Spleen (tissue), 11 donors: ENCODE measurements around the gene MFAP2. TPM values are rescaled to one million over a fixed set of nuclear protein-coding genes. Genes with fewer than 3 reads are reported as not detected.

Source experiments
- DNase-seq: peaks from one replicate; pipeline ENCODE4 v3.0.0-alpha.2; 2020
- H3K27ac ChIP-seq, 8 donors: fragments of 200-600 bp; sonication (generic) in 7 of 8; 1 replicate in 4 of 8; 2 replicates in 4 of 8; pipeline versions ENCODE4 v1.5.0 to v1.8.0; 2016 to 2021; ENCODE audit warnings: inconsistent platforms in 4 of 8, mild to moderate bottlenecking in 4 of 8, moderate library complexity in 1 of 8
- H3K27me3 ChIP-seq, 7 donors: fragments of 200-600 bp; sonication (generic) in 6 of 7; replicated peaks in 1 of 7; 1 replicate in 4 of 7; 2 replicates in 3 of 7; pipeline versions ENCODE4 v1.5.0 to v1.8.0; 2016 to 2021; ENCODE audit warnings: inconsistent platforms in 3 of 7, mild to moderate bottlenecking in 1 of 7
- H3K36me3 ChIP-seq, 6 donors: fragments of 200-600 bp; sonication (generic) in 5 of 6; 1 replicate in 4 of 6; 2 replicates in 2 of 6; pipeline versions ENCODE4 v1.5.0 to v1.8.0; 2016 to 2021; ENCODE audit warnings: inconsistent platforms in 2 of 6
- H3K4me1 ChIP-seq, 6 donors: fragments of 200-600 bp; sonication (generic) in 5 of 6; 1 replicate in 3 of 6; 2 replicates in 3 of 6; pipeline versions ENCODE4 v1.5.0 to v1.8.0; 2016 to 2021; ENCODE audit warnings: inconsistent platforms in 3 of 6
- H3K4me3 ChIP-seq, 8 donors: fragments of 200-600 bp; sonication (generic) in 7 of 8; 1 replicate in 4 of 8; 2 replicates in 4 of 8; pipeline versions ENCODE4 v1.5.0 to v1.8.0; 2016 to 2021; ENCODE audit warnings: inconsistent platforms in 4 of 8, mild to moderate bottlenecking in 4 of 8, moderate library complexity in 2 of 8
- H3K9me3 ChIP-seq, 8 donors: fragments of 200-600 bp; sonication (generic) in 7 of 8; 1 replicate in 4 of 8; 2 replicates in 4 of 8; pipeline versions ENCODE4 v1.5.0 to v1.8.0; 2016 to 2021; ENCODE audit warnings: inconsistent platforms in 4 of 8
- POLR2A ChIP-seq, 3 donors: fragments of 450-650 bp; IDR thresholded peaks; one replicate each; pipeline ENCODE4 v1.5.1; 2017; ENCODE audit warnings: antibody characterized with exemption in 3 of 3, mild to moderate bottlenecking in 1 of 3
- POLR2AphosphoS5 ChIP-seq, 3 donors: sonication (generic); formaldehyde crosslinking; IDR thresholded peaks; one replicate each; pipeline ENCODE4 v1.5.1; 2017; ENCODE audit warnings: antibody characterized with exemption in 3 of 3
- WGBS, 5 donors: extraction: QIAGEN DNeasy Blood & Tissue Kit in 3 of 5; methylation state at CpG; one replicate each; pipeline versions ENCODE4 v1.1.5 to v1.1.7; 2013 to 2018; 5-methylcytosine and 5-hydroxymethylcytosine counted together
- intact Hi-C: fragments of 100-400 bp; cut with DNase I; formaldehyde crosslinking; loops from one replicate; pipeline ENCODE4 v1.15.0; 2023; ENCODE audit warnings: low total_unique reads
- polyA plus RNA-seq, 3 donors: library from polyadenylated mRNA; stranded (reverse); fragments of 200-250 nt; gene quantifications; one replicate each; pipeline ENCODE4 v1.2.1, GENCODE V29; 2013
- total RNA-seq, 7 donors: library from RNA; depleted of rRNA in 3 of 7; stranded (reverse); fragments of >200 nt in 3 of 7; fragmentation: NEBNext Ultra II Directional in 4 of 7; extraction: Animal tissue kit (Norgen Biotek cat#: 25700) in 4 of 7; gene quantifications; one replicate each; pipeline versions ENCODE4 v1.1.0 to v1.2.1, GENCODE V29; 2016 to 2021
- TF ChIP-seq, protein P1 (sequence below), 11 experiments: fragments of 200-600 bp in 7 of 11; fragments of 450-650 bp in 4 of 11; sonication (generic) in 4 of 11; IDR thresholded peaks in 8 of 11; conservative IDR thresholded peaks in 3 of 11; 1 replicate in 7 of 11; 2 replicates in 4 of 11; pipeline versions ENCODE4 v1.4.0 to v1.8.0; 2016 to 2021; ENCODE audit warnings: antibody characterized with exemption in 11 of 11, inconsistent platforms in 4 of 11, mild to moderate bottlenecking in 1 of 11
- donor health status: healthy with polysubstance abuse.
- donor health status: DM: no; HTN: no; CAD: no; lungs with moderate emphysema.
- donor health status: DM: no; HTN: no; CAD: no.
- donor health status: Bipolar disorder and iron deficiency.
- donor health status: healthy.
- donor health status: DM: no; HTN: no; CAD: no.
- donor health status: DM: yes; HTN: yes; CAD: no.

Gene MFAP2
- total and polyA plus RNA-seq, 10 donors: 0.77 to 3.9 (median 1.2) TPM; not detected in 3

DNA sequence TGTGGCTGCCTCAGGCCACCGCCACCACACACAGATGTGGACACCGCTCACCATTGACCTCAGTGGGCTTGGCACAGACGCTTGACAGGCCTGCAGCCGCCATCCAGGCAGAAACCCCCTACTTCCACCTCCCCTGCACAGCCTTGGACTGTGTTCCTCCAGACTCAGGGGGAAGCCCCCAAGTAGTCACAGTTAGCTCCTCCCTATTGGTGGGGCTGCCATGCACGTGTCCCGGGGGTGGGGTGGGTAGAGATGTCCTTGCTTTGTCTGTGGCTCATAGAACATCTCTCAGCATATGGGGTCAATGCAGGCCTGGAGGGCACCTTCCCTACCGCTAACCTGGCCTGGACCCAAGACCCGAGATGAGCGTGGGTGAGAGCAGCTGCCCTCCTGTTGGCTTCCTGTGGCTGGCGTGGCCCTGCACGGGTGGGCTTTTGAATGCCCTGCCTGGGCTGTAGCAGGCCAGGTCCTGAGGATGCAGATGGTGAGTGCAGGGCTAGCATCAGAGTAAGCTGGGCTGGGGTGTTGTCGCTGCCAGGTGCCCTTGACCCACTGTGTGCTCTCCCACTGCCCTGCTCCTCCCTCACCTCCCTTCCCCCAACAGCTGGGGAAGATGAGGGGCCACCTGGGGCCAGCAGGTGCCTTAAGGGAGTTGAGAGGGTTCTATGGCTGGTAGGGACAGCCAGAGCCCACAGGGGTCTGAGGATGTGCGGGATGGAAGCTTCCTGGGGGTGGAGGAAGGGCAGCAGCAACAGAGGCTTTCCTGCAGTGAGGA is 52.5 kb downstream of the MFAP2 start:
- peaks cover 0 to 2% (median 0%) of the 10 kb centered on the region in 7 donors for H3K27me3 ChIP-seq
- H3K4me1 ChIP-seq: no peaks in the 10 kb centered on the region
- H3K36me3 ChIP-seq: peaks cover 0 to 27% (median 12%) of the 10 kb centered on the region in 6 donors
- no peak for DNase-seq
- intact Hi-C loops: no loop called here
- H3K27ac ChIP-seq: no peak overlapping the region
- H3K9me3 ChIP-seq: no peaks in the 10 kb centered on the region
- 63 to 72% (median 70%) methylated on average over 12 to 13 of the region's 13 CpGs for WGBS, 5 donors
- no peak for TF ChIP-seq POLR2AphosphoS5 (IDR thresholded peaks at IDR 0.05)
- TF ChIP-seq, protein P1, sequence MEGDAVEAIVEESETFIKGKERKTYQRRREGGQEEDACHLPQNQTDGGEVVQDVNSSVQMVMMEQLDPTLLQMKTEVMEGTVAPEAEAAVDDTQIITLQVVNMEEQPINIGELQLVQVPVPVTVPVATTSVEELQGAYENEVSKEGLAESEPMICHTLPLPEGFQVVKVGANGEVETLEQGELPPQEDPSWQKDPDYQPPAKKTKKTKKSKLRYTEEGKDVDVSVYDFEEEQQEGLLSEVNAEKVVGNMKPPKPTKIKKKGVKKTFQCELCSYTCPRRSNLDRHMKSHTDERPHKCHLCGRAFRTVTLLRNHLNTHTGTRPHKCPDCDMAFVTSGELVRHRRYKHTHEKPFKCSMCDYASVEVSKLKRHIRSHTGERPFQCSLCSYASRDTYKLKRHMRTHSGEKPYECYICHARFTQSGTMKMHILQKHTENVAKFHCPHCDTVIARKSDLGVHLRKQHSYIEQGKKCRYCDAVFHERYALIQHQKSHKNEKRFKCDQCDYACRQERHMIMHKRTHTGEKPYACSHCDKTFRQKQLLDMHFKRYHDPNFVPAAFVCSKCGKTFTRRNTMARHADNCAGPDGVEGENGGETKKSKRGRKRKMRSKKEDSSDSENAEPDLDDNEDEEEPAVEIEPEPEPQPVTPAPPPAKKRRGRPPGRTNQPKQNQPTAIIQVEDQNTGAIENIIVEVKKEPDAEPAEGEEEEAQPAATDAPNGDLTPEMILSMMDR (IDR thresholded peaks at IDR 0.05 in 8 of 11, conservative IDR thresholded peaks at IDR 0.05 in 3 of 11): no peak
- TF ChIP-seq POLR2A (IDR thresholded peaks at IDR 0.05): no peak
- H3K4me3 ChIP-seq: no peak overlapping the region

DNA sequence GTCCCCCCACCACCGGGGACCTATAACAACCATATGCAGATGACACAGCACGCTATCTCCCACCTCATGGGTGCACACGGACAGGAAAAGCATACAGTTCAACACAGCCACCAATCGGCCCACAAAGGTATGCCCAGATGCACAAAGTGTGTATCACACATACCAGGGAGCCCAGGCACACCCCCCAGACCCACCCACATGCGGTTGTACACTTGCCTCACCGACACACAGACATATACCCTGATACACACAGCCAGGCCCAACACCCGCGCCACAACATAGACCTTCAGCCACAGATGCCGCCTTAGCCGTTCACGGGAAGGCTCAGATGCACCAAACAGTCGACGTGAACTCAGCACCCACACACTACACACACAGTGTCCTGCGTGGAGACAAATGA is 53.2 kb downstream of the MFAP2 start:
- WGBS, 5 donors: 78 to 92% (median 90%) methylated on average over 14 of the region's 14 CpGs
- H3K4me1 ChIP-seq: peaks cover under 1 to 2% (median under 1%) of the 10 kb centered on the region in 6 donors
- no peak for DNase-seq

DNA sequence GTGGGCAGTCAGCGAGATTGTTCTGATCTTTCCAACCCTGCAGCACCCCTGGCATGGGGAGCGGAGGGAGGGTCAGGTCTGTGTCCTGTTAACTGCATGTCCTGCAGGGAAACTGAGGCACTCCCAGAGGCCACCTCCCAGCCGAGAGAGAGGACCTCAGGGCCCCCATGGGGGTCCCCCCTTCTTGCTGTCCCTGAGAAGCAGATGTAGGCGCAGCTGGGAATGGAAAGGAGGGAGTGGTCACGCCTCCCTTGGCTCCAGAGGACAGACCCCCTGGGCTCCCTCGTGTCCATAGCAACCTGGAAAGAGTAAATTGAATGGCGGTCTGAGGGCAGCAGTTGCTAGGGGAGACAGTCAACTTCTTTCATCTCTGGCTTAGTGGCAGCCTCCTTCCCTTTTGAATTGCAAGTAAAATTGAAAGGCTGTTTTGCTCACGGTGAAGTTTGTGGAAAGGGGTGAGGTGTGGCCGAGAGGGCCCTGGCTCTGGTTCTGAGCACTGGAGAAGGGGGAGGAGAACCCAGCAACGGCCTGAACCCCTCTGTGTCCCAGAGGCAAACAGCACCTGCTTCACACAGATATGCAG is 53.8 kb downstream of the MFAP2 start:
- no peak for DNase-seq
- intact Hi-C loops: no loop called here
- Histone ChIP-seq H3K27me3 (peaks cover 0 to 15% (median 0%) of the 10 kb centered on the region in 7 donors), H3K36me3 (peaks cover 0 to 16% (median 7%) of the 10 kb centered on the region in 6 donors), H3K9me3 (no peaks in the 10 kb centered on the region), H3K4me3 (no peak overlapping the region), H3K27ac (no peak overlapping the region), H3K4me1 (peaks cover 7 to 9% (median 7%) of the 10 kb centered on the region in 6 donors)
- TF ChIP-seq, protein P1 (IDR thresholded peaks at IDR 0.05 in 8 of 11, conservative IDR thresholded peaks at IDR 0.05 in 3 of 11): no peak
- TF ChIP-seq POLR2A (IDR thresholded peaks at IDR 0.05) (no peak), POLR2AphosphoS5 (IDR thresholded peaks at IDR 0.05) (no peak)
- 70 to 78% (median 77%) methylated on average over 9 to 10 of the region's 10 CpGs for WGBS, 5 donors

More for the DNA sequence above, 53.2 kb downstream of the MFAP2 start:
- no peak overlapping the region for H3K27ac ChIP-seq
- no peaks in the 10 kb centered on the region for H3K9me3 ChIP-seq
- TF ChIP-seq, protein P1 (IDR thresholded peaks at IDR 0.05 in 8 of 11, conservative IDR thresholded peaks at IDR 0.05 in 3 of 11): no peak
- TF ChIP-seq POLR2AphosphoS5 (IDR thresholded peaks at IDR 0.05): no peak
- TF ChIP-seq POLR2A (IDR thresholded peaks at IDR 0.05): no peak
- intact Hi-C loops: no loop called here
- no peak overlapping the region for H3K4me3 ChIP-seq
- H3K36me3 ChIP-seq: peaks cover 0 to 22% (median 9%) of the 10 kb centered on the region in 6 donors
- peaks cover 0 to 8% (median 0%) of the 10 kb centered on the region in 7 donors for H3K27me3 ChIP-seq
